Effector memory CD4-positive, alpha-beta T cell (primary cell): ENCODE results near the gene CALML5.

Source experiments
- DNase-seq, 3 donors: peaks; one replicate each; pipeline ENCODE4 v3.0.0-alpha.2; 2020
- H3K27ac ChIP-seq: 2 replicates; pipeline ENCODE4 v1.7.0; 2013; ENCODE audit warnings: mild to moderate bottlenecking, low read length, moderate library complexity; ENCODE audit not compliant: insufficient read depth, poor library complexity, severe bottlenecking
- H3K27me3 ChIP-seq: replicated peaks from 2 replicates; pipeline ENCODE4 v1.7.0; 2013; ENCODE audit warnings: mild to moderate bottlenecking, low read length; ENCODE audit not compliant: insufficient read depth, control insufficient read depth, poor library complexity, severe bottlenecking
- H3K36me3 ChIP-seq: 2 replicates; pipeline ENCODE4 v1.7.0; 2013; ENCODE audit warnings: mild to moderate bottlenecking, low read length, moderate library complexity; ENCODE audit not compliant: control insufficient read depth, insufficient read depth
- H3K4me1 ChIP-seq: 2 replicates; pipeline ENCODE4 v1.7.0; 2013; ENCODE audit warnings: low read length, mild to moderate bottlenecking; ENCODE audit not compliant: control insufficient read depth, insufficient read depth, poor library complexity, severe bottlenecking
- H3K4me3 ChIP-seq: 2 replicates; pipeline ENCODE4 v1.7.0; 2013; ENCODE audit warnings: low read length, low read depth, mild to moderate bottlenecking; ENCODE audit not compliant: insufficient read depth, poor library complexity, severe bottlenecking
- H3K9me3 ChIP-seq: 2 replicates; pipeline ENCODE4 v1.7.0; 2013; ENCODE audit warnings: mild to moderate bottlenecking, low read length, moderate library complexity; ENCODE audit not compliant: control insufficient read depth

CALML5 gene

GRCh38 chr10:5492322-5492855, 7.0 kb downstream of the CALML5 start:
- Histone ChIP-seq H3K27ac (no peak overlapping the region), H3K36me3 (no peaks in the 10 kb centered on the region), H3K27me3 (no peaks in the 10 kb centered on the region)

GRCh38 chr10:5491477-5491876, 7.9 kb downstream of the CALML5 start:
- Histone ChIP-seq H3K27ac (no peak overlapping the region), H3K36me3 (no peaks in the 10 kb centered on the region), H3K4me1 (no peaks in the 10 kb centered on the region), H3K4me3 (no peak overlapping the region), H3K27me3 (no peaks in the 10 kb centered on the region), H3K9me3 (no peaks in the 10 kb centered on the region)
- DNase-seq: no peak

More at GRCh38 chr10:5492322-5492855, 7.0 kb downstream of the CALML5 start:
- no peaks in the 10 kb centered on the region for H3K4me1 ChIP-seq
- H3K4me3 ChIP-seq: no peak overlapping the region
- DNase-seq: no peak
- no peaks in the 10 kb centered on the region for H3K9me3 ChIP-seq

- Histone ChIP-seq H3K4me1 (no peaks in the 10 kb centered on the region), H3K27me3 (no peaks in the 10 kb centered on the region), H3K27ac (no peak overlapping the region), H3K36me3 (no peaks in the 10 kb centered on the region), H3K4me3 (no peak overlapping the region), H3K9me3 (no peaks in the 10 kb centered on the region)
- no peak for DNase-seq
These were observed 8.5 kb downstream of the CALML5 start for GRCh38 chr10:5490698-5491464.

GRCh38 chr10:5490032-5490431, 9.3 kb downstream of the CALML5 start:
- Histone ChIP-seq H3K9me3 (no peaks in the 10 kb centered on the region), H3K4me3 (no peak overlapping the region), H3K4me1 (no peaks in the 10 kb centered on the region), H3K27ac (no peak overlapping the region), H3K27me3 (no peaks in the 10 kb centered on the region), H3K36me3 (no peaks in the 10 kb centered on the region)
- no peak for DNase-seq

GRCh38 chr10:5488272-5489161, 10.9 kb downstream of the CALML5 start:
- H3K36me3 ChIP-seq: no peaks in the 10 kb centered on the region
- no peak overlapping the region for H3K4me3 ChIP-seq

GRCh38 chr10:5486853-5487235, 12.5 kb downstream of the CALML5 start:
- no peak overlapping the region for H3K27ac ChIP-seq
- no peaks in the 10 kb centered on the region for H3K36me3 ChIP-seq
- no peaks in the 10 kb centered on the region for H3K27me3 ChIP-seq
- no peak overlapping the region for H3K4me3 ChIP-seq
- no peak for DNase-seq
- no peaks in the 10 kb centered on the region for H3K9me3 ChIP-seq
- H3K4me1 ChIP-seq: no peaks in the 10 kb centered on the region

More at GRCh38 chr10:5488272-5489161, 10.9 kb downstream of the CALML5 start:
- no peaks in the 10 kb centered on the region for H3K27me3 ChIP-seq
- DNase-seq: no peak
- no peak overlapping the region for H3K27ac ChIP-seq
- no peaks in the 10 kb centered on the region for H3K9me3 ChIP-seq
- H3K4me1 ChIP-seq: no peaks in the 10 kb centered on the region

GRCh38 chr10:5485948-5486852, 13.2 kb downstream of the CALML5 start:
- H3K4me3 ChIP-seq: no peak overlapping the region
- no peaks in the 10 kb centered on the region for H3K9me3 ChIP-seq
- H3K27ac ChIP-seq: no peak overlapping the region
- no peaks in the 10 kb centered on the region for H3K36me3 ChIP-seq
- no peaks in the 10 kb centered on the region for H3K27me3 ChIP-seq
- no peaks in the 10 kb centered on the region for H3K4me1 ChIP-seq
- no peak for DNase-seq

GRCh38 chr10:5485290-5485689, 14.1 kb downstream of the CALML5 start:
- no peak overlapping the region for H3K4me3 ChIP-seq
- no peaks in the 10 kb centered on the region for H3K36me3 ChIP-seq
- no peaks in the 10 kb centered on the region for H3K4me1 ChIP-seq
- no peak overlapping the region for H3K27ac ChIP-seq
- no peaks in the 10 kb centered on the region for H3K27me3 ChIP-seq
- H3K9me3 ChIP-seq: no peaks in the 10 kb centered on the region
- no peak for DNase-seq

- H3K27me3 ChIP-seq: no peaks in the 10 kb centered on the region
- no peaks in the 10 kb centered on the region for H3K4me1 ChIP-seq
- no peaks in the 10 kb centered on the region for H3K9me3 ChIP-seq
- H3K27ac ChIP-seq: no peak overlapping the region
- H3K36me3 ChIP-seq: no peaks in the 10 kb centered on the region
- no peak overlapping the region for H3K4me3 ChIP-seq
- no peak for DNase-seq
These were observed 15.2 kb downstream of the CALML5 start for GRCh38 chr10:5484205-5484604.
